ENCODE measurements around the gene C1QTNF4.
A peak's percentile ranks its signal among the peaks of the same experiment; 100 is the strongest.

C1QTNF4 gene

DNA sequence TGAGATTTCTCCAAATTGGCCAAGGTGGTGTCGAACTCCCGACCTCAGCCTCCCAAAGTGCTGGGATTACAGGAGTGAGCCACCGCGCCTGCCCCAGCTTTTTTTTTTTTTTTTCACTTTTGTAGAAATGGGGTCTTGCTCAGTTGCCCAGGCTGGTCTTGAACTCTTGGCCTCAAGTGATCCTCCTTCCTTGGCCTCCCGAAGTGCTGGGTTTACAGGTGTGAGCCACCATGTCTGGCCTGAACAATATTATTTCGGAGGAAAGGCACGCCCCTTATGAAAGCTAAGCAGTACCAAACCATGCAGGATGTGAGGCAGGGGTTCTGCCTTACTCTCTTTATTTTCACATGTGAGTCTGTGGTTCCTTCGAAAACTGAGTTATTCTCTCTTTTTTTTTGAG is 32.0 kb upstream of the C1QTNF4 start:
- no peak for TF ChIP-seq CTCF (conservative IDR thresholded peaks at IDR 0.05; ENCODE audit: control insufficient read depth, insufficient read depth, low read depth, low read length)
- DNase-seq (ENCODE audit: low read depth): no peak

GRCh38 chr11:47620836-47621378 is 26.7 kb upstream of the C1QTNF4 start:
- no peak overlapping the region for H3K4me3 ChIP-seq (ENCODE audit: control insufficient read depth, low read depth, low read length)
- TF ChIP-seq CTCF (conservative IDR thresholded peaks at IDR 0.05; ENCODE audit: control insufficient read depth, insufficient read depth, low read depth, low read length): no peak
- no peak for DNase-seq (ENCODE audit: low read depth)

More for the DNA sequence above, 32.0 kb upstream of the C1QTNF4 start:
- no peak overlapping the region for H3K4me3 ChIP-seq (ENCODE audit: control insufficient read depth, low read depth, low read length)

GRCh38 chr11:47617417-47617809 is 23.2 kb upstream of the C1QTNF4 start:
- DNase-seq (ENCODE audit: low read depth): peak; percentile 70
- TF ChIP-seq CTCF (conservative IDR thresholded peaks at IDR 0.05; ENCODE audit: control insufficient read depth, insufficient read depth, low read depth, low read length): no peak

DNA sequence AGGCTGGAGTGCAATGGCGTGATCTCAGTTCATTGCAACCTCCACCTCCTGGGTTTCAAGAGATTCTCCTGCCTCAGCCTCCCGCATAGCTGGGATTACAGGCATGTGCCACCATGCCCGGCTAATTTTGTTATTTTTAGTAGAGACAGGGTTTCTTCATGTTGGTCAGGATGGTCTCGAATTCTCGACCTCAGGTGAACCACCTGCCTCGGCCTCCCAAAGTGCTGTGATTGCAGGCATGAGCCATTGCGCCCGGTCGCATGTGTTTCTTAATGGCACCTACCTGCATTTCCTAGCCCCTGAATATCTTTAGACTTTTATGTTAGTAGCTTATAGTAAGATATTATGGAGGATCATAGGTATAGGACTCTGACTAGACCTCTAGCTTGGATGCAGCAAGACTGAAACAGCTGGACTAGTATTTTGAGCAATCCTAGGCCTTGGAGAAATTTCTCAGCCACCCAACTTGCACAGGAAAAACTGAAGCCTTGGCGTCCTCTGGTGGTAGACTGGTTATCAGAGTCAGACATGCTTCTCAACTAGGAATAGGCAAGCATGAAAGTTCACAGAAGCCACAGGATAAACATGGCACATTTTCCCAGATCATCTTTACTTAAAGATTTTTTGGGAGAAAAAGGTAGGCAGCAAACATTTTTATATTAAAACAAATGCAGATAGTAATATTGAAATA is 22.7 kb upstream of the C1QTNF4 start:
- no peak overlapping the region for H3K4me3 ChIP-seq (ENCODE audit: control insufficient read depth, low read depth, low read length)
- TF ChIP-seq CTCF (conservative IDR thresholded peaks at IDR 0.05; ENCODE audit: control insufficient read depth, insufficient read depth, low read depth, low read length): peak; percentile 99
- peak; percentile 85 for DNase-seq (ENCODE audit: low read depth)

More at GRCh38 chr11:47617417-47617809, 23.2 kb upstream of the C1QTNF4 start:
- H3K4me3 ChIP-seq (ENCODE audit: control insufficient read depth, low read depth, low read length): no peak overlapping the region

DNA sequence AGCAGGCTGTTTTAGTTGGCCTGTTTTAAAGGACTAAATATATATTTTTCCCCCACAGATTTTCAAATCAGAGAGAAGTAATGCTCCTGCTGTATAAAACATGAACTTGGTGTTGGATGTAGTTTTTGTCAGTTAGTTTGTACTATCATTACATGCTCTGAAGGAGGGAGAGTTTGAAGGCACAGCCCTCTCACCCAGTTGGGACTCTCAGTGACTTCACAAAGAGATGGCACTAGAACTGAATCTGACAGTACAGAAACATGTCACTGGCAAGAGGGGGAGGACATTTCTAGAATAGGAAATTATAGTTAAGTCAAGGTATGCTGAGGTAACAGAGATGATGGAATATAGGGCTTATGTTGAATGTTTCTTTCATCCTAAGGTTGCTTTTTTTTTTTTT is 21.0 kb upstream of the C1QTNF4 start:
- no peak for DNase-seq (ENCODE audit: low read depth)
- TF ChIP-seq CTCF (conservative IDR thresholded peaks at IDR 0.05; ENCODE audit: control insufficient read depth, insufficient read depth, low read depth, low read length): no peak
- no peak overlapping the region for H3K4me3 ChIP-seq (ENCODE audit: control insufficient read depth, low read depth, low read length)

GRCh38 chr11:47611348-47611794 is 17.2 kb upstream of the C1QTNF4 start:
- no peak overlapping the region for H3K4me3 ChIP-seq (ENCODE audit: control insufficient read depth, low read depth, low read length)
- no peak for DNase-seq (ENCODE audit: low read depth)
- no peak for TF ChIP-seq CTCF (conservative IDR thresholded peaks at IDR 0.05; ENCODE audit: control insufficient read depth, insufficient read depth, low read depth, low read length)

All from fibroblast of mammary gland (primary cell).